K562 (cell line): ENCODE data around the gene XRN2. TPM values are rescaled to one million over a fixed set of nuclear protein-coding genes. Genes with fewer than 3 reads are reported as not detected.

Source experiments
- AFF4 ChIP-seq: sonication (generic); formaldehyde crosslinking; IDR thresholded peaks from 2 replicates; pipeline ENCODE4 v1.8.0; 2023; ENCODE audit warnings: mild to moderate bottlenecking, missing genetic modification reagents
- CREB3L1 ChIP-seq: fragments of 450-650 bp; IDR thresholded peaks from 2 replicates; pipeline ENCODE4 v1.6.1; 2014; ENCODE audit warnings: low read depth, mild to moderate bottlenecking, moderate library complexity, borderline replicate concordance
- DDX20 ChIP-seq: fragments of 450-650 bp; IDR thresholded peaks from 2 replicates; pipeline ENCODE4 v1.6.1; 2016; ENCODE audit warnings: missing genetic modification characterization, low read depth, mild to moderate bottlenecking, missing compliant biosample characterization, moderate library complexity
- ELK1 ChIP-seq: sonication (generic); formaldehyde crosslinking; IDR thresholded peaks from 2 replicates; pipeline ENCODE4 v1.8.1; 2022; ENCODE audit warnings: missing genetic modification reagents
- HMG20B ChIP-seq: fragments of 250-450 bp; sonication (Bioruptor Pico); IDR thresholded peaks from 2 replicates; pipeline ENCODE4 v1.5.0; 2021; ENCODE audit warnings: mild to moderate bottlenecking
- MBD2 ChIP-seq: sonication (generic); IDR thresholded peaks from 2 replicates; pipeline ENCODE4 v1.6.1; 2016; ENCODE audit warnings: low read depth, borderline replicate concordance
- MXI1 ChIP-seq: IDR thresholded peaks from 2 replicates; pipeline ENCODE4 v1.6.1; 2011; ENCODE audit warnings: low read depth, mild to moderate bottlenecking, improper control_type of control experiment, low read length
- MYC ChIP-seq, 2 experiments: fragments of 250-450 bp in 1 of 2; sonication (Bioruptor Pico) in 1 of 2; IDR thresholded peaks; 2 replicates each; pipeline versions ENCODE4 v1.5.1 to v1.6.1; 2012 to 2021; ENCODE audit warnings: low read depth in 2 of 2, borderline replicate concordance in 1 of 2, improper control_type of control experiment in 1 of 2, low read length in 1 of 2, mild to moderate bottlenecking in 1 of 2, moderate library complexity in 1 of 2
- POLR2AphosphoS5 ChIP-seq: IDR thresholded peaks from 2 replicates; pipeline ENCODE4 v1.6.1; 2011; ENCODE audit warnings: mild to moderate bottlenecking, low read depth, low read length, moderate library complexity; ENCODE audit not compliant: control insufficient read depth, insufficient read depth
- SRSF1 ChIP-seq: fragments of 200-400 bp; formaldehyde crosslinking; IDR thresholded peaks from 2 replicates; pipeline ENCODE4 v1.6.1; 2017; ENCODE audit warnings: mild to moderate bottlenecking, low read depth, low read length, moderate library complexity
- TAF9B ChIP-seq: fragments of 450-650 bp; IDR thresholded peaks from 2 replicates; pipeline ENCODE4 v1.6.1; 2018; ENCODE audit warnings: mild to moderate bottlenecking; ENCODE audit not compliant: partially characterized antibody
- TCF3 ChIP-seq: sonication (generic); formaldehyde crosslinking; IDR thresholded peaks from 2 replicates; pipeline ENCODE4 v1.4.0; 2020; ENCODE audit warnings: mild to moderate bottlenecking, missing genetic modification reagents
- ZBTB11 ChIP-seq, 3 experiments: fragments of 200-800 bp in 1 of 3; fragments of 250-450 bp in 1 of 3; fragments of 450-650 bp in 1 of 3; sonication (Bioruptor Pico) in 1 of 3; sonication (Bioruptor generic) in 1 of 3; formaldehyde crosslinking in 1 of 3; IDR thresholded peaks; 2 replicates each; pipeline versions ENCODE4 v1.6.1 to v1.8.0; 2016 to 2022; ENCODE audit warnings: mild to moderate bottlenecking in 2 of 3, missing genetic modification characterization in 2 of 3, missing compliant biosample characterization in 1 of 3, moderate library complexity in 1 of 3
- polyA plus RNA-seq, 8 experiments: library from polyadenylated mRNA; depleted of rRNA in 4 of 8; stranded (reverse) in 5 of 8; unstranded in 3 of 8; fragments of >200 nt; fragmentation: Nextera tagmentation in 2 of 8; fragmentation: Illumina TruSeq in 1 of 8; extraction: Ambion mirVana in 2 of 8; extraction: Trizol in 1 of 8; gene quantifications; 2 replicates each; pipeline versions ENCODE4 v1.2.1 to v1.2.3, GENCODE V29; 2011 to 2014; ENCODE audit warnings: inconsistent platforms in 1 of 8, missing spikeins in 1 of 8
- total RNA-seq, 7 experiments: library from RNA; depleted of rRNA in 6 of 7; stranded (reverse); fragments of >200 nt in 6 of 7; fragmentation: Illumina TruSeq in 2 of 7; extraction: Trizol in 2 of 7; gene quantifications; 2 replicates each; pipeline versions ENCODE4 v1.2.1 to v1.2.3, GENCODE V29; 2011 to 2021; ENCODE audit warnings: low replicate concordance in 1 of 7

XRN2 gene
- total and polyA plus RNA-seq, 9 of the 15 experiments (the other 6 are each of a cell fraction or from before 2014, with no cell fraction given): 41.8 to 67.3 (median 51.4) TPM

GRCh38 chr20:21303061-21303871 lies at the start of gene XRN2 (continued):
- TF ChIP-seq MXI1: peak; percentile 76
- peak; percentile 68 for TF ChIP-seq POLR2AphosphoS5
- peak; percentile 98 for TF ChIP-seq MYC (IDR thresholded peaks at IDR 0.05; ENCODE audit: low read depth, low read length)
- TF ChIP-seq MYC (CRISPR knock-in tag; IDR thresholded peaks at IDR 0.05; ENCODE audit: borderline replicate concordance, low read depth): peak; percentile 75; the same call in 1 of the 2 replicates
- no peak for TF ChIP-seq ELK1 (CRISPR knock-in tag)
- 0 out of 2 replicates have a peak, but pooled peaks have one; percentile 58 for TF ChIP-seq SRSF1
- TF ChIP-seq TCF3: peak; percentile 18; the same call in 1 of the 2 replicates
- peak; percentile 41 for TF ChIP-seq TAF9B
- TF ChIP-seq HMG20B (CRISPR knock-in tag): no peak
- TF ChIP-seq ZBTB11 (CRISPR knock-in tag; IDR thresholded peaks at IDR 0.05): peak; percentile 44 to 79 (median 53); a peak in 4 of 6 replicates
- peak; percentile 51; the same call in 1 of the 2 replicates for TF ChIP-seq MBD2
- TF ChIP-seq CREB3L1: peak; percentile 86
- peak; percentile 35; the same call in 1 of the 2 replicates for TF ChIP-seq AFF4 (CRISPR knock-in tag)
- no peak for TF ChIP-seq DDX20 (tag)
